CD1c-positive myeloid dendritic cell (primary cell): Measurements from ENCODE around the gene PSPN.
"Not testable (repeated sequence)": the region's sequence is repeated elsewhere in the genome, so short reads cannot be mapped to it uniquely, and the experiment has no call there.

Experiments
- DNase-seq: peaks from one replicate; pipeline ENCODE4 v3.0.0-alpha.2; 2016; ENCODE audit errors: extremely low spot score

PSPN gene

DNA sequence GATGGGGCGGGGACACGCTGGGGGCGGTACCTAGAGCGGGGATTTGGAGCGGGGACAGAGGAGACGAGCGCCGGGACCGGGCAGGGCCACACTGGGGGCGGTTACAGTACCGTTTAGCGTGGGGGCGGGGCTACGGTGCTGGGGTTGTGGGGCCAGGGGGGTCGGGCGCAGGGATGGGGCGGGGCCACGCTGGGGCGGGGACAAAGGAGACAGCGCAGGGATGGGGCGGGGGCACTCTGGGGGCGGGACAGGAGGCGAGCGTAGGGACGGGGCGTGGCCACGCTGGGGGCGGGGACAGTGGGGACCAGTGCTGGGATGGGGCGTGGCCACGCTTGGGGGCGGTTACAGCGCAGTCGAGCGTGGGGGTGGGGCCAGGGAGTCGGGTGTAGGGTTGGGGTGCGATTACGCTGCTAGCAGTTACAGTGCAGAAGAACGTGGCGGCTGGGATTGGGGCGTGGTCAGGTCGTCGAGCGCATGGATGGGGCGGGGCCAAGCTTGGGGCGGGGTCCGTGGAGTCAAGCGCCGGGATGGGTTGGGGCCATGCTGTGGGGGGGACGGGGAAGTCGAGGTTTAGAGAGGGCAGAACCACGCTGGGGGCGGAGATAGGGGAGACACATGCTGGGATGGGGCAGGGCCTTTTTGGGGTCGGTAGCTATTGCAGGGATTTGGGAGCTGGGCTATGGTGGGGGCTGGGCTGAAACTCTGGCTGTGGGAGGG, 2.5 kb downstream of the PSPN start:
- peak; percentile 99 for DNase-seq

DNA sequence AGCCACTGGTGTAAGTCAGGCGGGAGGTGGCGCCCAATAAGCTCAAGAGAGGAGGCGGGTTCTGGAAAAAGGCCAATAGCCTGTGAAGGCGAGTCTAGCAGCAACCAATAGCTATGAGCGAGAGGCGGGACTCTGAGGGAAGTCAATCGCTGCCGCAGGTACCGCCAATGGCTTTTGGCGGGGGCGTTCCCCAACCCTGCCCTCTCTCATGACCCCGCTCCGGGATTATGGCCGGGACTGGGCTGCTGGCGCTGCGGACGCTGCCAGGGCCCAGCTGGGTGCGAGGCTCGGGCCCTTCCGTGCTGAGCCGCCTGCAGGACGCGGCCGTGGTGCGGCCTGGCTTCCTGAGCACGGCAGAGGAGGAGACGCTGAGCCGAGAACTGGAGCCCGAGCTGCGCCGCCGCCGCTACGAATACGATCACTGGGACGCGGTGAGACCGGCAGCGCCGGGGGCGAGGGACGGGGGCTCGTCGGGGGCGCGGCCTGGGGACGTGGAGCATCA, 3.1 kb downstream of the PSPN start, which contains the start of gene ALKBH7:
Gene ALKBH7, plus strand, starts transcription at position 201 of the 502 bp plus-strand sequence. Its CDS starts 27 bp downstream, at position 228.
- peak; percentile 99 for DNase-seq

DNA sequence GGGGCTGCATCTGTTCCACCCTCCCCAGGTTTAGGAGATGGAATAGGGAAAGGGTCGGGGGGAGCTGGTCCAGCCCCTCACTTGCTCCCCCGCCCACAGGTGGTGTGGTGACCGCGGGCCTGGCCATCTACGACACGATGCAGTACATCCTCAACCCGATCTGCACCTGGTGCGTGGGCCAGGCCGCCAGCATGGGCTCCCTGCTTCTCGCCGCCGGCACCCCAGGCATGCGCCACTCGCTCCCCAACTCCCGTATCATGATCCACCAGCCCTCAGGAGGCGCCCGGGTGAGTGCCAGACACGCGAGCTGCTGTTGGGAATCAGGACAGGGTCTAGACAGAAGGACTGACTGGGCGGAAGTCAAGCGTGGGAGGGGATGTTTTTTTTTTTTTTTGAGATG, 11.4 kb downstream of the PSPN start:
- no peak for DNase-seq

DNA sequence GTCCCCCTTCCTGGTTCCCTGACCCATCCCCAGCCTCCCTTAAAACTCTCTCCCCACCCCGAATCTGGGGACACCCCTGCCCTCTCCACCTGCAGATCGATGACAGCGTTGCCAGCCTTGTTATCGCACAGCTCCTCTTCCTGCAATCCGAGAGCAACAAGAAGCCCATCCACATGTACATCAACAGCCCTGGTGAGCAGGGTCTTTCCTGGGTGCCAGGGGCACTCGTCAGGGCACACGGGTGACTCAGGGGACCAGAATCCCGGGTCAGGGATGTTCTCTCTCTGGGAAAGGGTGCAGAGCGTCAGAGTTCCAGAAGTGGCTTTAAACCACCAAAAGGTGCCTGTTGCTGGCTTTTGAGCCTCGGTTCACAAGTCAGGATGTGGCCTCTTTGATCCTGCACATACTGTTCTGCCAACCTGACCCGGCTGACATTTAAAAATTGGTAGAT, 13.4 kb downstream of the PSPN start:
- DNase-seq, result no peak

DNA sequence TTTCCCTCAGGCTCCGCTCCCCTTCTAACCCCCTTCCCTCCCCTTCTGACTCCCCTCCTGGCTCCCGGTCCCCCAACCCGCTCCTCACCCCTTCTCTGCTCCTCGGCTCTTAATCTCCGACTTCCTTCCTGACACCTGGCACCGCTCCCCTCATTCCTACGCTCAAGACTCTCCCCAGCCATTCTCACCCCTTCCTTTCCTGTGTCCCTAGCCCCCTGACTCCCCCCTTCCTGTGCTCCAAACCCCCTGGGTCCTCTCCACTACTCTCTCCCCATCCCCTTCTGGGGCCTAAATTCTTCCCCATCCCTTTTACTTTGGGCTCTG, 13.7 kb downstream of the PSPN start:
- no peak for DNase-seq

DNA sequence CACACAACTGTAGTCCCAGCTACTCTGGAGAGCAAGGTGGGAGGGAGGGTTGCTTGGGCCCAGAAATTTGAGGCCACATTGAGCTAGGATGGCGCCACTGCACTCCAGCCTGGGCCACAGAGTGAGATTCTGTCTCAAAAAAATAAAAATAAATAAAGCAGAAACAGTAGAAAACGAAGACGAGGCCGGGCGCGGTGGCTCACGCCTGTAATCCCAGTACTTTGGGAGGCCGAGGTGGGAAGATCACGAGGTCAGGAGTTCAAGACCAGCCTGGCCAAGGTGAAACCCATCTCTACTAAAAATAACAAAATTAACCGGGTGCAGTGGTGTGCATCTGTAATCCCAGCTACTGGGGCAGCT, 14.9 kb downstream of the PSPN start:
- DNase-seq, result not testable (repeated sequence)

DNA sequence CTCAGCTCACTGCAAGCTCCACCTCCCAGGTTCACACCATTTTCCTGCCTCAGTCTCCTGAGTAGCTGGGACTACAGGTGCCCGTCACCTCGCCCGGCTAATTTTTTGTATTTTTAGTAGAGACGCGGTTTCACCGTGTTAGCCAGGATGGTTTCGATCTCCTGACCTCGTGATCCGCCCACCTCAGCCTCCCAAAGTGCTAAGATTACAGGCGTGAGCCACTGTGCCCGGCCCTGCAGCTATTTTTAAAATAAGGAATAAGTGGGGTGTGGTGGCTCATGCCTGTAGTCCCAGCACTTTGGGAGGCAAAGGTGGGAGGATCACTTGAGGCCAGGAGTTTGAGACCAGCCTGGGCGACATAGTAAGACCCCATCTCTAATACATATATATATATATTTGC, 15.3 kb downstream of the PSPN start:
- not testable (repeated sequence) for DNase-seq

DNA sequence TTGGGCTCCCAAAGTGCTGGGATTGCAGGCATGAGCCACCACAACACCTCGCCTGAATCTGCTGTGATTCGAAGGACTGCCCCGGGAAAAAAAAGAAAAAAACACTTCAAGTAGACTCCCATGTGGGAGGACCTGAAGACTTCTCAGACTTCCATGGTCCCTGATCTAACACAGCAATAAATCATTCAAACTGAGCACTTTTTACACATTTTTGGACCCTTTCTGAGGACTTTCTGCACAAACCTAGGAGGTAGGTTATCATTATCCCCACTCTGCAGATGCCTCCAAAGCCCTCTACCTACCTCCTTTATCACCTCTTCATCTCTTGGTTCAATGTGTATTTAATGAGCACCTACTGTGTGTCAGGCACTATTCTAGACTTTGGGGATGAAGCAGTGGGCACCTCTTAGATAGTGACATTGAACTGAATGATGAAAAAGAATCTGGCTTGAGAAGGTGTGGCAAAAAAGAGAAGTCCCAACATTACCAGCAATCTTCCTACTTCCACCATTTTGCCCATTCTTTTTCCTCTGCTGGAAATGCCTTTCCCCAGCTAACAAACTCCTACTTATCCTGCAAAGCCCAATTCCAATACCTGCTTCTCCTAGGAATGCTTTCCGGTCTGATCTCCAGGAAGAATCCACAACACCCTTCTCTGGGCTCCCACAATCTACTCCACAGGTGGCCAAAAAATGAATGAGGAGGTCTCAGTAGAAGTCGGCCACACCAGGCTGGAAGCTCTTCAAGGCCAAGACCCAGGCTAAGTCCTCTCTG, 16.0 kb downstream of the PSPN start:
- no peak for DNase-seq

DNA sequence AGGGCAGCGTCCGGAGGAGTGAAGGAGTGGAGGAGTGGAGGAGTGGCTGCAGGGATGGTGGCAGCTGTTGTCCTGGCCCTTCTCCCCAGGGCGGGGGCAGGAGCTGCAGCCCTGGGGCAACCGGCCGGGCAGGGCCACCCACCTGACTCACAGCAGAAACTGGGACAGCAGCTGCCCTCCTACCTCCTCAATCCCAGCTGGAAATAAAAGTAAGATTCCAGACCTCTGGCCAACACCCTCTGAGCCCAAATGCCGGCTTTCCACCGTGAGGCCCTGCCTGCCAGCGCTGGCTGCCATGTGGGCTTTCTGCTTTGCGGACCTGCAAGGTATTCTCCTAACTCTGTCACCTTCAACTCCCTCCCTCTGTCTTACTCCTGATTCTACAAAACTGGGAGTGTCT, 17.7 kb downstream of the PSPN start:
- DNase-seq, result no peak

DNA sequence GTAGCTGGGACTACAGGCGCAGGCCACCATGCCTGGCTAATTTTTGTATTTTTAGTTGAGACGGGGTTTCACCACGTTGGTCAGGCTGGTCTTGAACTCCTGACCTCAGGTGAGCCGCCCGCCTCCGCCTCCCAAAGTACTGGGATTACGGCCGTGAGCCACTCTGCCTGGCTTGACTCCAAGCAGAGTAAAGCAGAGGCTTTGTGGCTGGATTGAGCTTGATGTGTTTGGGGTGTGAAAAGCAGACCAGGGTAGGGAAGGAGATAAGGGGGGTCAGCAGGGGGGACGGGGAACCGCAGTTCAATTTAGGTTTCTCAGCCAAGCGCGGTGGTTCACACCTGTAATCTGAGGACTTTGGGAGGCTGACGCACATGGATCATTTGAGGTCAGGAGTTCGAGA, 18.6 kb downstream of the PSPN start:
- DNase-seq, result no peak

DNA sequence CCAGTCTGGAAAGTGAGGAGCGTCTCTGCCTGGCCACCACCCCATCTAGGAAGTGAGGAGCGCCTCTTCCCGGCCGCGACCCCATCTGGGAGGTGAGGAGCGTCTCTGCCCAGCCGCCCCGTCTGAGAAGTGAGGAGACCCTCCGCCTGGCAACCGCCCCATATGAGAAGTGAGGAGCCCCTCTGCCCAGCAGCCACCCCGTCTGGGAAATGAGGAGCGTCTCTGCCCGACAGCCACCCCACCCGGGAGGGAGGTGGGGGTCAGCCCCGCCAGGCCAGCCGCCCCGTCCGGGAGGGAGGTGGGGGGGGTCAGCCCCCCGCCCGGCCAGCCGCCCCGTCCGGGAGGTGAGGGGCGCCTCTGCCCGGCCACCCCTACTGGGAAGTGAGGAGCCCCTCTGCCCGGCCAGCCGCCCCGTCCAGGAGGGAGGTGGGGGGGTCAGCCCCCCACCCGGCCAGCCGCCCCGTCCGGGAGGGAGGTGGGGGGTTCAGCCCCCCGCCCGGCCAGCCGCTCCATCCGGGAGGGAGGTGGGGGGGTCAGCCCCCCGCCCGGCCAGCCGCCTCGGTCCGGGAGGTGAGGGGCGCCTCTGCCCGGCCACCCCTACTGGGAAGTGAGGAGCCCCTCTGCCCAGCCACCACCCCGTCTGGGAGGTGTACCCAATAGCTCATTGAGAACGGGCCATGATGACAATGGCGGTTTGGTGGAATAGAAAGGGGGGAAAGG, 20.3 kb downstream of the PSPN start:
- DNase-seq, result not testable (repeated sequence)

DNA sequence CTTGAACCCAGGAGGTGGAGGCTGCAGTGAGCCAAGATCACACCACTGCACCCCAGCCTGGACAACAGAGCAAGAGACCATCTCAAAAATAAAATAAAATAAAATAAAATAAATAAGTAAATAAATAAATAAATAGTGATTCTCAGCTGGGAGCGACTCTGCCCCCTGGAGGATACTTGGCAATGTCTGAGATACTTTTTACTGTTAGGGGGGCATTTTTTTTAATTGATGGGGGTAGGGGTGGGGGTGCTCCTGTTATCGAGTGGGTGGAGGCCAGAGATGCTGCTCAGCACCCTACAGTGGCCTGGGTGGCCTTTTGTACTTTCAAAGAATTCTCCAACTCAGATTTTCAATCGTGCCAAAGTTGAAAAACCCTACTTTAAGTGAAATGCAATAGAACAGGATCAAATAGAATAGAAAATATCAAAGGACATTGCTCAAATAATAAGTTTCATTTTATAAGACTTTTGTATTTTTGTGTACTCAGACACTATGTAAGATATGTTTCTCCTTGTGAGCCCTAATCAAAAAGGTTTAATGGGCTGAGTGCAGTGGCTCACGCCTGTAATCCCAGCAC, 21.5 kb downstream of the PSPN start:
- no peak for DNase-seq

DNA sequence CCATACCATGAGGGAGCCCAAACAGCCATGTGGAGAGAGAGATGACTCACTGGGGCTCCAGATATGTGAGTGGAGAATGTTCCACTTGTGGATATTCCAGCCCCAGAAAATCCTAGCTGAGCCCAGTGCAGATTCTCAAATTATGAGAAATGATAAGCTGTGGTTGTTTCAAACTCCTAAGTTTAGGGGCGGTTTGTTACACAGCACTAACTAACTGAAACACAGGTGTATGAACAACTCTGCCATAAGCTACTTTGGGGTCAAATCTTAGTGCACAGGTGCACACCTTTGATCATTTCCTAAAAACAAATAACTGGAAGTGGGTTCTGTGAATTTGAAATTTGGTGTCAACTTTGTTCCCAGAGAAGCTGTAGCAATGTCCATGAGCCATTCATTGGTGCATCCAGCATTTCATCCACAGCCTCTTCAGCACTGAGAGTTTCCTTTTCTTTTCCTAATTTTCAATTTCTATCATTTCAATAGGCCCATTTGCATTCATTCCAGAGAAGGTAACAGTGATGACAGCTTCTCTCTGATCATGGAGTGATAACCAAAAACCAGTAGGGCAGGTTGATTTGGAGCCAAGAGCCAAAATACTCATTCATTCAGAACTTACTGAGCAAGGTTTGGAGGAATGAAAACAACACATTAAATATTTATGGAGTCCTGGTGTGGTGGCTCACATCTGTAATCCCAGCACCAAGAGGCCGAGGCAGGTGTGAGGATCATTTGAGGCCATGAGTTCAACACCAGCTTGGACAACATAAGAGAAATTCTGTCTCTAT, 23.2 kb downstream of the PSPN start:
- DNase-seq, result no peak

DNA sequence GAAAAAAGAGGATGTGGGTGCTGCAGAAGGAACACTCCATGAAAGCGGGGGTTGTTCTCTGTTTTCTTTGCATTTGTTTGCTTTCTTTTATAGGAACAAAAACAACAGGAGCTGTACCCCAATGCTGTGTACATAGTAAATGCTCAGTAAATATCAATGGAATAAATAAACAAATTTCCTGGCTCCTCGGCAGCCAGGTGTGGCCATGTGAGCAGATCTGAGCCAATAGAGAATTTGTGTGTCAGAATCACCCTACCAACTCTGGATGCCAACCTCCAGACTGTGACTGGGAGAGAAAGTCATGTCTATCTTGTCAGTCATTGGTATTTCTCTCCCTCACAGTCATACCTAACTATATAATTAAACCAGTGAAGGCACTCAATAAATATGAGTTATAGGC, 25.0 kb downstream of the PSPN start:
- no peak for DNase-seq

DNA sequence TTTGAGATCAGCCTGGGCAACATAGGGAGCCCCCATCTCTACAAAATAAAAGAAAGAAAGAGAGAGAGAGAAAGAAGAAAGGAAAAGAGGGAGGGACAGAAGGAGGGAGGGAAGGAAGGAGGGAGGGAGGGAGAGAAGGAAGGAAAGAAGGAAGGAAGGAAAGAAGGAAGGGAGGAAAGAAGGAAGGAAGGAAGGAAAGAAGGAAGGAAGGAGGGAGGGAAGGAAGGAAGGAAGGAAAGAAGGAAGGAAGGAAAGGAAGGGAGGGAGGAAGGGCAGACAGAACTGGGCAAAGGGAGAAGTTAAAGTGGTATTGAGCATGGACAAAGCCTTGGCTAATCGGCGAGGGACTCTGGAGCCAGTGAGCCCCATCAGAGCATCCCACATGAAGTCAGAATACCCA, 26.5 kb downstream of the PSPN start:
- not testable (repeated sequence) for DNase-seq

DNA sequence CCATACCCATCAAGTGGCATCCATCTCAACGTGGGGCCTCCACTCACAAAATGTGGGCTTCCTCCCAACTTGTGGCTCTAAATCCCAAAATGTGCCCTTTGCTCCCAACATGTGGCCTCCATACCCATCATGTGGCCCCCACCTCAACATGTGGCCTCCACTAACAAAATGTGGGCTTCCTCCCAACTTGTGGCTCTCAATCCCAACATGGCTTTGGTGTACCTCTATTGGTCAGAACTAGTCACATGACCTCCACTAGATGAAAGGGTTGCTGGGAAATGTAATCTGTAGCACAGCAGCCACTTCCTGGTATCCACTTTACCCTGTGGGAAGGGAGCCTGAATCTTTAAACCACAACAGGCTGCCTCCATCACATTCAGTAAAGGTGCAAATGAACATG, 32.3 kb downstream of the PSPN start:
- peak; percentile 14 for DNase-seq

DNA sequence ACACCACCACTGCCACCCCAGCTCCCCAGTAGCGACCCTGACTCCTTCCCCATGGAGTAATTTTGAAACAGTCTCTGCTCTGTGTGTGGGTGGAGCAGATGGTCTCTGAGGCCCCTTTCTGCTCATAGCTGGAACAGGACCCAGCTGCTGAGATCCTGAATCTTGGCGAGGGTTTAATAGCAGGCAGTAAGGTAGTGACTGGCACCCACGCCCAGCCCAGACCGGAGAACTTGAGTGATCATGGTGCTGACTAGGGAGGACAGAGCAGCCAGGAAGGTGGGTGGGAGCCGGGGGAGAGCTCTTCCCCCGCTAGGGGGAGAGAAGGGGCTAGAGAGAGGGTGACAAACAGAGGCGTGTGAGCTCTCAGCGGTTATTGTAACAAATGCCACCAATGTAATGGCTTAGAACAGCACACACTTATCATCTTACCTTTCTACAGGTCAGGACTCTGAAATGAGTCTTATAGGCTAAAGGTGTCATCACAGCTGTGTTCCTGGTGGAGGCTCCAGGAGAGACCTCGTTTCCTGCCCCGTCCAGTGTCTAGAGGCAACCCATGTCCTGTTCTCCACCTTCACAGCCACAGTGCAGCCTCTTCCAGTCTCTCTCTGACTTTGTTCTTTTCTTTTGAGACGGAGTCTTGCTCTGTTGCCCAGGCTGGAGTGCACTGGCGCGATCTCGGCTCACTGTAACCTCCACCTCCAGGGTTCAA, 35.1 kb downstream of the PSPN start:
- DNase-seq, result no peak

DNA sequence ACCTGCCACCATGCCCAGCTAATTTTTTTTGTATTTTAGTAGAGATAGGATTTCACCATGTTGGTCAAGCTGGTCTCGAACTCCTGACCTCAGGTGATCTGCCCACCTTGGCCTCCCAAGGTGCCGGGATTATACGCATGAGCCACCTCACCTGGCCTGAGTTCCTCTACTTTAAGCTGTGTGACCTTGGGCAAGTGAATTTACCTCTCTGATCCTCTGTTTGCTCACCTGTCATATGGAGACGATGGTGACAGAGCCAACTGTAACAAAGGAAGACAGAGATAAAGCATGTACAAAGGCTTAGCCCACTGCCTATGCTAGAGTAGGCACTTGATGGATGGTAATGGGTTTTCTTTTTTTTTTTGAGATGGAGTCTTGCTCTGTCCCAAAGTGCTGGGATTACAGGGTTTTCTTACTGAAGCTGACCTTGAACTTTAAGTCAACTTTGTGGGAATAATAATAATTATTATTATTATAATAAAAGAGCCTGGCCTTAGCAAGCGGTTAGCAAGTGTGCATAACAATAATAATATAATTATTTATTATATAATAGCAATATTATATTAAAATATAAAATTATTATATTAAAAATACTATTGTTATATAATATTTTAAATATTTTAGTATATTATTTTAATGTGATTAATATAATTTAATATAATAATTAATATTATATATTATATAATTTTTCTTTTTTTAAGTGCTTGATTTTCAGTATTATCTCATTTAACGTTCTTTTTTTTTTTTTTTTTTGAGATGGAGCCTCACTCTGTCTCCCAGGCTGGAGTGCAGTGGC, 41.0 kb downstream of the PSPN start:
- no peak for DNase-seq

DNA sequence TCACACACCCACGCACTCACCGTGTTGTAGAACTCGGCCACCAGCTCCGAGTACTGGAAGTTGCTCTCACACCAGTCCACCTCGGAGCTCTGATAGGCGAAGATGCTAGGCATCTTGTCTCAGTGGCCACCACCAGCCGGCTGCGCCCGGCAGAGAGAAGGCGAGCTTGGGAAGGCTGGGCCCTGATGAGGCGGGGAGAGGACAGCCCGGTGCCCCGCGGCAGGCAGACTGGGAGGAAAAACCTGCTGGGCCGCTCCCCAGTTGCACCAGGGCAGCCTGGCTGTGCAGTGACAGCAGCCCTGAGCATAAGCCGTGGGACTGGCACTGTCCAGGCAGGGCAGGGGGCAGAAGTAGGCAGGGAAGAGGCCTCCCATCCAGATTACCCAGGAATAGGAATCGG, 42.3 kb downstream of the PSPN start, which contains the start of gene ACER1:
Gene ACER1, minus strand, starts transcription at position 174 of the 400 bp plus-strand sequence. Its CDS starts 61 bp downstream, at position 113.
- no peak for DNase-seq

DNA sequence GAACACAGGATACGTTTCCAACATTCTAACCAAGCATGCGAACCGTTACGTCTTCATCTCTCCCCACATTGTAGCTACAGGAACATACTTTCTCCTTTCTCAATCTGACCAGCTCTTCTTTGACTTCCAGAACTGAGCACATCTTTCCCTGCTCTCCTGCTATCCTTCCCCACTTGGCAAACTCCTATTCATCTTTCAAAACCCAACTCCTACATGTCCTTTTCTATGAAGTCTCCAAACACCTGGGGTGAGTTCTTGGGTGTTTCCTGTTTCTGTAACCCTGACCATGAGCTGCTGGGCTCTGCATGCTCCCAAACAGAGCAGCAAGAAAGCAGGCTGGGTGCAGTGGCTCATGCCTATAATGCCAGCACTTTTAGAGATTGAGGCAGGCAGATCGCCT, 48.9 kb downstream of the PSPN start:
- DNase-seq, result no peak
